SK-N-SH treated with all-trans-retinoic acid at 6 μM for 48 hours (cell line): Measurements from ENCODE around the gene PIGZ.

Experiments
- ESRRG ChIP-seq: fragments of 250-450 bp; sonication (Bioruptor Pico); IDR thresholded peaks from 2 replicates; pipeline ENCODE4 v1.6.1; 2021; ENCODE audit warnings: mild to moderate bottlenecking
- OSR1 ChIP-seq: fragments of 250-450 bp; sonication (Bioruptor Pico); IDR thresholded peaks from 2 replicates; pipeline ENCODE4 v1.8.0; 2022; ENCODE audit warnings: moderate library complexity, mild to moderate bottlenecking, inconsistent platforms
- ZNF70 ChIP-seq: fragments of 450-650 bp; formaldehyde crosslinking; IDR thresholded peaks from 2 replicates; pipeline ENCODE4 v1.5.0; 2020; ENCODE audit warnings: mild to moderate bottlenecking, moderate library complexity

DNA sequence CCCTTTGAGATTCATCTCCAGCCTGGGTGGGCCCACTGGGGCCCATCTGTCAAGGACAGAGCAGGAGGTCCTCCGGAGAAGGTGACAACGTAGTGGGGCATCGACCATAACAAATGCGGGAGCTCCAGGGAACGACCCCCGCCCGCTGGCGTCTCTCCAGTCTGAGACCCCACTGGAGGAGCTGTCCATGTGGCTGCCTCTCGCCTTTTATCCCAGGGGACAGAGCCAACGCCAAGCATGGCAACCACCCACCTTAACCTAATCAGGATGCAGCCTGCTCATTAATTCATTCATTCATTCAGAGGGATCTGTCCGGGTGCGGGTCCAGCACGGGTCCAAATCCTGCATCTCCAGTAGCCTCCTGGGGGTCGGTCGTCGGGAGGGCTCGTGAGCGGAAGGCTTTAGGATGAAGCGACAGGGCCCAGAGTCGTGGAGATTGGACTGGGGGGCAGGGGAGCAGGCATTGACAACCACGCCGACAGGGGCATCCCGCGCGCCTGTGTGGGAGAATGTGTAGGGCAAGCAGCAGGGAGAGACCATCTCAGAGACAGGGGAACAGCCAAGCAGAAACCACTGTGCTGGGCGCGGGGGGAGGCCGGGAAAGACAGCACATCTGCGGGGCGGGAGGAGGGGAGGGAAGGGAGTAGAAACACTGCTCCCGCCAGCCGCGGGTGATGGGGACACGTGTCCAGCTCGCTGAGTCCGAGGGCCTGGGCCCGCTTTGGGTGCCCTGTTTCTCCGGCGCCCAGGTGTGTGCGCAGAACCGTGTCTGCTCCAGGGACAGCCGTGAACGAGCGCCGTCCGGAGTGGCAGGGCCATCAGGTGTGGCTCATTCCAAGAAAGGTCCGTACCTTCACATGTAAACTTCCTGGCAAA, 1.9 kb downstream of the PIGZ start:
- TF ChIP-seq ZNF70 (CRISPR knock-in tag) (no peak), ESRRG (no peak), OSR1 (CRISPR knock-in tag) (no peak)
